NCI-H345 treated with DMSO at 0.1 percent for 48 hours (cell line): ENCODE measurements around the gene TNS1.
"Not testable (repeated sequence)": the region's sequence is repeated elsewhere in the genome, so short reads cannot be mapped to it uniquely, and the experiment has no call there.

Experiments
- DNase-seq: peaks from one replicate; lab custom pipeline; 2025; ENCODE audit not compliant: unreplicated experiment; lab: John Stamatoyannopoulos, UW

The TNS1 gene

GRCh38 chr2:218029366-218030360 is 26.9 kb upstream of the TNS1 start:
- no peak for DNase-seq

- DNase-seq = no peak
Observed at GRCh38 chr2:218028562-218029348, 26.0 kb upstream of the TNS1 start.

- no peak for DNase-seq
Observed at GRCh38 chr2:218028189-218028495, 25.3 kb upstream of the TNS1 start.

- DNase-seq = no peak
Observed at GRCh38 chr2:218027426-218028188, 24.8 kb upstream of the TNS1 start.

- DNase-seq = no peak
Observed at GRCh38 chr2:218026676-218027425, 24.1 kb upstream of the TNS1 start.

DNA sequence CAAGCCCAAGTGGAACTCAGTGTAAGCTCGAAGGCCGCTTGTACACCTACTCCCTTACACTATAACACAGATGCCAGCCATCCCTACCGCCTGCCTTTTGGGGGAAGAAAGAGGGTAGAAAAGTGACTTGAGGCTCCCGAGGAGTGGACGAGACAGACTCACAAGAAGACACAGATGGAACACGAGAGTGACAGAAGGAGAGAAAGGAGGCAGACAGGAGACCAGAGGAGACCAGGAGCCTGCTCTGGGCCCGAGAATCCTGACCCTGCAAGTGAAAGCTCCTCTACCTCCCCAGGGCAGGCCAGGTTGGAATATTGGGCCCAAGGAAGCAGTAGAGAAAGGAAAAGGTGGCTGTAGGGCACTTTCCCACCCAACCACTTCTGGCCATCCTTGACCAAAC is 23.4 kb upstream of the TNS1 start:
- DNase-seq = no peak

DNA sequence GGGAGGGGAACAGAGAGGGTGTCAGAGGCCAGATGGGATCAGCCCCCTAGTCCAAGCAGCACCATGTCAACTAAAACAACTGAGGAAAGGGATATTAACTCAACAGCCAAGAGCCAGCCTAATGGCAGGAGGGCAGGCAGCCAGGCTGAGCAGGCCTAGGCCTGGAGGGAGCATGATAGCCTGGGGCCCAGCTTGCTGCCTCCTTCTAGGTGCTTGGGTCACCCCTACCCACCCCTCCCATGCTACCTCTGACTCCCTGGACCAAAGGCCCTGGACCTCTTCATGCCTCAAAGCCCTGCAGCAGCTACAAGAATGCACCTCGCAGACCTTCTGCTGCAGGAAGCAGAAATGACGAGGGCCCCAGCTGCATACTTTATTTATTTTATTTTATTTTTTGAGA is 22.1 kb upstream of the TNS1 start:
- DNase-seq = no peak

GRCh38 chr2:218024336-218024735 is 21.5 kb upstream of the TNS1 start:
- no peak for DNase-seq

- DNase-seq = no peak
Observed at GRCh38 chr2:218023636-218024035, 20.8 kb upstream of the TNS1 start.

DNA sequence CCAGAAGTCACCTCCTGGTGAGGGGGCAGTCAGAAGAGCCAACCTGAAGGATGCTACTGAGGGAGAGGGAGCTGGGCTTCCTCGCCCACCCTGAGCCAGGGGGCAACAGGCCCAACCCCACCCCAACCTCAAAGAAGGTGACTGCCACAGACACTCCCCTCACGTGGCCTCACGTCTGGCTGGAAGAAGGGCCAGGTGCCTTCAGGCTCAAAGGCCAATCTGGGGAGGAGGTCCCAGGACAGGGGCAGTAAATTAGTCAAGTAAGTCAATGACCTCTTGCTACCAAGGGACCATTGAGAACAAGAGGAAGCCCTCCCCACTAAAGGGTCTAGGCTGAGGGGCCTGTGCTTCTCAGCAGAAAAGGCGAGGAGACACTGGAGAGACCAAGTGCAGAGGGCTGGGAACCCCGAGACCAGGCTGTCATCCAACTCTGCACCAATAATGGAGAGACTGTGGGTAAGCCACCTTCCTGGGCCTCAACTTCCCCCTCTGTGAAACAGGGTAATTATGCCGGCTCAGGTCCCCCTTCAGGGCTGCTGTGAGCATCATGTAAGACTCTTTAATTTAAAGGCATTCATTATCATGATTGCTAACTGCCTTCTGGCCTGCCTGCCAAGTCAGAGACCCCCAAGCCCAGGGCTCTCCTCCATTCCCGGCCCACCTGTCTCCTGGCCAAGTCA is 20.2 kb upstream of the TNS1 start:
- no peak for DNase-seq

DNA sequence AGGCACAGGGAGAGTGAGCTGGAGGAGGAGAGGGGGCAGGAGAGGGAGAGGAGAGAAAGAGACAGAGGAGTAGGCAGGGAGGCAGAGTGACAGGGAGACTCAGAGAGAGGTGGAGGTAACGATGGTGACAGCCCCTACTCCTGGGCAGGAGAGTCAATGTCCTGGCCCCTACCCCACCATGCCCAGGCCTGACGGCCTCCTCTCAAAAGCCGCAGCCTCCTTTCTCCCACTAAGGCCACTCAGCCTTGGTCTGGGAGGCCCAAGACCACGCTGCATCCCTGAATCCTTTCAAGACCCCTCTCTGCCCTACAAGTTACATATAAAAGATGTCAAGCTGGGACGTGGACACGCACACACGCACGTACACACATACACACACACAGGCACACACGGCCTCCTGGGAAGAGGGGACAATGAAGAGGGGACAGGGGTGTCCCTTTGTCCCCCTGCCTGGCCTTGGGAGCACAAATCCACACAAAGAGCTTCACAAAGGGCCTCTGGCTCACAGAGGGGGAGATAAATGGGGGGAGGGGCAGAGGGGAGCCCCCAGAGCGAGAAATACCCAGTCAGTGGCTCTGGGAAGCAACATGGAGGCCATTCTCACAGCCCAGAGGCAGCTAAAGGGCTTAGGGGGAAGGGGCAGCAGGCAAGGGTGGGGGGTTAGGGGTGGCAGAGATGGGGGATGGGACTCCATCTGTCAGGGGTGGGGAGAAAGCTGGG is 19.5 kb upstream of the TNS1 start:
- no peak for DNase-seq

- DNase-seq = no peak
Observed at GRCh38 chr2:218021536-218022071, 18.8 kb upstream of the TNS1 start.

DNA sequence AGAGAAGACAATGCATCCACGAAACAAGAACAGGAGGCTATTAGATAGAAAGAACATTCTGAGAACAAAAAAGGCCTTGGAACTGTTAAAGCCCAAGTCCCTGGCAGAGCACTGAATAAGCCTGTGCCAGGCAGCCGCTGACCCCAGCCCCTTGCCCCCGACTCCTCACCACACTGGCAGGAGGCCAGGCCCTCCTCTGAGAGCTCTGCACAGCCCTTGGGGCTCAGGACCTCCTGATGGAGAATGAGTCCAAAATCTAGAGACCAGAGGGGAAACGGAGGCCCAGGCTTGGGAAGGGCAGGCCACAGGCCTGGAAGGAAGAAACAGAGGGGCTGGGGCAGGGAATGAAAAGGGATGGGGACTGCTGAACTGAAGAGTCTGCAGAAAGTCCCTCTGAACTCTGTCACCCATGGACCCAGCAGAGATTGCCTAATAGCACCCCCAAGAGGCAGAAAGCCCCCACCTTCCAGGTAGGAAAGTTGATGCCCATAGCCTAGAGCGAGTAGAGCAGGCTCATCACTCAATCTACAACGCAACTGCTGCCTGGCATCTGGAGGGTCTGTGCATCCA is 18.3 kb upstream of the TNS1 start:
- DNase-seq = no peak

- DNase-seq = no peak
Observed at GRCh38 chr2:218020281-218020680, 17.5 kb upstream of the TNS1 start.

DNA sequence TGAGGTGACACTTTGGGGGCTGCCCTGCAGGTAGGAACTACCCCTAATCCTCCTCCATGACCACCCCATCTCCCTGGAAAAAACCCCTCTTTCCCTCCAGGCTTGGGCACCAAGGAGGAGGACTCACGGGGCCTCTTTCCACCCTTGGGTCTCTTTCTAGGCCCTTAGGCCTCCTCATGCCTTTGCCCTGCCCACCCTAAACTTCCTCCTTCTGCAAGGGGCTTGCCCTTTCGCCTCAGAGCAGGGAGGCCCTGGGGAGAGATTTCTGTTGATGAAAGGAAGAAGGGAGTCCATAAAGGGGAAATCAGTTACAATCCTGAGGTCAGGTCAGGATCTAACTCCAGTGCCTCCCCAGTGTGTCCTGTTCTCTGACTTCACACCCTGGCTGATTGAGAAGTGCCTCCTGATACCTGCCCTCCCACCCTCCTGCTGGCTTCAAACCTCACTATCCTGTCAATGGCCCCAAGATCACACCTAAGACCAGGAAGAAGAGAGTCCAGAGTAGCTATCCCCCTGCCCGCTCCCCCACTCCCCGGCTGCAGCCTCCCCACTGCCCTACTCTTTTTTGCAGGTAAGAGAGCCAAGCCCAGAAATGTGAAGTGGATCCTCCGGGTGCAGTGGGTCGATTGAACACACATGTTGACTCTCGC is 16.7 kb upstream of the TNS1 start:
- DNase-seq = no peak

DNA sequence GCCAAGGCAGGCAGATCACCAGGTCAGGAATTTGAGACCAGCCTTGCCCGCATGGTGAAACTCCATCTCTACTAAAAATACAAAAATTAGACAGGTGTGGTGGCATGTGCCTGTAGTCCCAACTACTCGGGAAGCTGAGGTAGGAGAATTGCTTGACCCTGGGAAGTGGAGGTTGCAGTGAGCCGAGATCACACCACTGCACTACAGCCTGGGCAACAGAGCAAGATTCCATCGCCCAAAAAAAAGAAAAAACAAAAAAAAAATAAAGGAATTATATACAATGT is 16.0 kb upstream of the TNS1 start:
- not testable (repeated sequence) for DNase-seq

- DNase-seq = no peak
Observed at GRCh38 chr2:218017211-218018053, 14.6 kb upstream of the TNS1 start.

- DNase-seq = no peak
Observed at GRCh38 chr2:218016810-218017209, 14.0 kb upstream of the TNS1 start.
